Hematopoietic multipotent progenitor cell treated with erythropoietin and hydrocortisone succinate and interleukin-3 and kit ligand, for 8 days (in vitro differentiated cells): ENCODE measurements around the gene SNRNP70.

ENCODE experiments used
- DNase-seq: peaks from one replicate; pipeline ENCODE4 v3.0.0-alpha.2; 2015

Gene SNRNP70

GRCh38 chr19:49149652-49150105 lies 64.4 kb downstream of the SNRNP70 start:
- DNase-seq, result peak; percentile 85

GRCh38 chr19:49150106-49150943 lies 65.1 kb downstream of the SNRNP70 start:
- DNase-seq, result peak; percentile 79

GRCh38 chr19:49150944-49151243 lies 65.6 kb downstream of the SNRNP70 start:
- DNase-seq, result no peak

GRCh38 chr19:49151267-49152118 lies 66.2 kb downstream of the SNRNP70 start:
- DNase-seq, result peak; percentile 62

GRCh38 chr19:49152119-49152550 lies 66.9 kb downstream of the SNRNP70 start:
- DNase-seq, result no peak

GRCh38 chr19:49153167-49153809 lies 68.0 kb downstream of the SNRNP70 start:
- DNase-seq, result no peak

GRCh38 chr19:49154279-49154678 lies 69.0 kb downstream of the SNRNP70 start:
- no peak for DNase-seq

- no peak for DNase-seq
These were observed 70.0 kb downstream of the SNRNP70 start, which contains the start of gene HRC for GRCh38 chr19:49155005-49155819. Gene HRC, minus strand, starts transcription at chr19:49155396. Its CDS starts 159 bp downstream, at chr19:49155237.

- DNase-seq, result no peak
These were observed 70.6 kb downstream of the SNRNP70 start for GRCh38 chr19:49155820-49156346.

- DNase-seq, result peak; percentile 75
These were observed 72.4 kb downstream of the SNRNP70 start, which contains the start of gene TRPM4 for GRCh38 chr19:49157445-49158224. Gene TRPM4, plus strand, starts transcription at chr19:49157792. Its CDS starts 75 bp downstream, at chr19:49157867.
